ENCODE measurements around the gene H19.

H19 gene

GRCh38 chr11:1982873-1983600, 14.6 kb downstream of the H19 start:
- no peak for DNase-seq (ENCODE audit: low read depth)

- no peak for DNase-seq (ENCODE audit: low read depth)
These were observed 18.0 kb downstream of the H19 start for GRCh38 chr11:1979607-1980006.

DNA sequence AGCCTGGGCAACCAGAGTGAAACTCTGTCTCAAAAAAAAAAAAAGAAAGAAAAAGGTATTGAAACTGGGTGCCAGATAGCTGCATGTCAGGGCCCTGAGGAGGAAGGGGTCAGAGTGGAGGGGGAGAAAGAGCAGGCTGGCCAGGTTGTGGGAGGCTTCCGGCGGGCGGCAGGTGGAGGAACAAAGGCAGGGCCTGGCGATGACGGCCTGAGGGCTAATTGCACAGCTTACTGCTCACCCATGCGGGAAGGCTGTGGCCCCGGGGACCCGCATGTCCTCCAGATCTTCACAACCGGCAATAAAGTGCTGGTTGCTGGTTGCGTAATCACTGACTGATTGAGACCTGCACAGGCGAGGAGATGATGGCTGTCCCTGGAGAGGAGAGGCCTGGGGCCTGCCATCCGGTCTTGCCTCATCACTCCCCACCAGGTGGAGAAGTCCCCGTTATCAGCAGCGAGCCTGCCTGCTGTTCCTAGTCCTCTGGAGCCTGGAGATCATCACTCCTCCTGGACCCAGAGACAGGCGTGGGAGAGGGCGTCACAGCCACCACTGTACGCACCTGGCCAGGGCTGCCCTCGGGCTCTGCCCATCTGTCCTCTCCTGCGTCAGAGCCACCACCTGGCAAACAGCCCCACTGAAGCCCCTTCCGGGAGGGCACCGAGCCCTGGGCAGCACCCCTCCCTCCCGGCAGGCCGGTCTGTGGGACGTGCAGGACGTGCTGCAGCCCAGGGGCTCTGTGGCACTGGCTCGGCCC, 18.7 kb downstream of the H19 start:
- DNase-seq (ENCODE audit: low read depth), result no peak

GRCh38 chr11:1975185-1975584, 22.5 kb downstream of the H19 start:
- DNase-seq (ENCODE audit: low read depth), result no peak

DNA sequence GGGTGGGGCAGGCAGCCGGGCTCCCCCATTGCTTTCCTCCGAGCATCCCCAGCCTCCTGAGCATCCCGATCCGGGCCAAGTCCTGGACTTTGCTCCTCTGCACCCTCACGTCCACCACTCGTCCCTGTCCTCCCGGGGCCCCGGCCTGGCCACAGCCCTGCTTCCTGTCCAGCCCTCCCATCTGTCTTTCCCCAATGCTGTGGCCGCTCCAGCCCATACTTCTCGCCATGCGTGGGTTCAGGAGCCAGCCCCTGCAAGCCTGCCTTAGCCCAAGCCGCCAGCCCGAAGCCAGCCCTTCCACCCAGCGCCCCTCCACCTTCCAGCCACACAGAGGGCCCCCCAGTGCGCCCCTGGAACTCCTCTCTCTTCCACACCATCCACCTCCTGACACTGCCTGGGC, 26.7 kb downstream of the H19 start:
- DNase-seq (ENCODE audit: low read depth), result no peak

GRCh38 chr11:1969776-1970175, 27.9 kb downstream of the H19 start:
- DNase-seq (ENCODE audit: low read depth), result no peak

- DNase-seq (ENCODE audit: low read depth), result no peak
These were observed 28.6 kb downstream of the H19 start for GRCh38 chr11:1969035-1969434.

- DNase-seq (ENCODE audit: low read depth), result no peak
These were observed 29.1 kb downstream of the H19 start for GRCh38 chr11:1968454-1969002.

DNA sequence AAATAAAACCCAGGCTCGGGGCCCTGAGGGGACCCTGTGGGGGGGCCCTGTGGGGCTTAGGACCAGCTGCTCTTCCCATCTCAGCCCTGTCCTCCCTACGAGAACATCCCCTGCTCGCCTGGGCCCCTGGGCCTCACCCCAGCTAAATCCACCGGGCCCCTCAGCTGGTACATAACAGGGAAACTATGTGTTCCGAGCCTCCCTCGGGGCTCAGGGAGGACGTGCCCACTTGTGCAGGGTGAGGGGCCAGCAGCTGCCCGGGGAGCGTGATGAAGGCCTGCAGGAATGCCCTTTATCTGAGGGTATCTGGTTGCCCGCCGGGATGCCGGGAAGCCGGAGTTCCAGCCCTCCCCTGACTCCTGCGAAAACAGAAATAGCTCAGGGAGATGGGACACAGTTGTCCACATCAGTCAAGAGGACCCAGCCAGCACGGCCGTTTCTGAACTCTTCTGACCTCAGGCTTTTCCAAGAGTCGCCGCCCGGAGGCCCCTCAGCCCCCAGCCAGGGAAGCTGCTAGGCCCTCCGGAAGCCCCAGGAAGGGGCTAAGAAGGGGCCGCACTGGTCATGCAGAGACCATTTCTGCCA, 29.9 kb downstream of the H19 start:
- no peak for DNase-seq (ENCODE audit: low read depth)

- DNase-seq (ENCODE audit: low read depth), result no peak
These were observed 31.1 kb downstream of the H19 start for GRCh38 chr11:1966531-1966930.

GRCh38 chr11:1964955-1965354, 32.7 kb downstream of the H19 start:
- DNase-seq (ENCODE audit: low read depth), result no peak

GRCh38 chr11:1964348-1964747, 33.3 kb downstream of the H19 start:
- DNase-seq (ENCODE audit: low read depth), result no peak

DNA sequence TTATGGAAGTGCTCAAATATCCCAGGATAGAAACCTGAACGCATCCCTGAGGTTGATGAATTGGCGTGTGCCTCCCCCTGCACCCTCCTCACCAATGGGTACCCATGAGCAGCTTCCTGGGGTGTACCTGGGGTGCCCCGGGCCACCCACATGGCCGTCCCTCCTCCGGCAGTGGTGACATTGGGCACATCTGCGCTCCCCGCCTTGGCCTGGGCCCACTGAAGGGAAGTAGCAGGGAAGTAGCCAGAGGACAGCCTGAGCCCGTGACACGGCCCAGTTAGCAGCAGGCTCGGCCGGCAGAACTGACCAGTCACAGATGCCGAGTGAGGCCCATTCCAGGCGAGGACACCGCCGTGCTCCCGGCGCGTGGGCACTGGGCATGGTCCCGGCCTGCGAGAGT, 33.8 kb downstream of the H19 start:
- no peak for DNase-seq (ENCODE audit: low read depth)

GRCh38 chr11:1959786-1960185, 37.9 kb downstream of the H19 start:
- DNase-seq (ENCODE audit: low read depth), result no peak

DNA sequence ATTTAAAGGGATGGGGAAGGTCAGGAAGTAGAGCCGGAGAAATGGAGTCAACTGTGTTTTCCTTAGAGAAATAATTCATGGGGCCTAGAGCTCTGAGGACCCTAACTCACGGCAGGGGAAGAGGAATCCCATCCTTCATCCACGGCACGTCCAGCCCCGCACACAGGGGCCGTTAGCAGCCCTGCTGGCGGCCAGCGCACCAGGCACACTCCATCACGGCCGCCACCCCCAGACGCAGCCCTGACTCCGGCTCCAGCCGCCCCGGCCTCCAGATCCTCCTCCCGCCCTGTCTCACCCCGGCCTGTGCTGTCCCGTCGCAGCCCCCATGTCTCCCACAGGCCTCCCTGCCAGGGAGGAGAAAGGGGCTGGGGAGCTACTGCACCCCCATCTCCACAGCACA, 39.3 kb downstream of the H19 start:
- DNase-seq (ENCODE audit: low read depth), result no peak

DNA sequence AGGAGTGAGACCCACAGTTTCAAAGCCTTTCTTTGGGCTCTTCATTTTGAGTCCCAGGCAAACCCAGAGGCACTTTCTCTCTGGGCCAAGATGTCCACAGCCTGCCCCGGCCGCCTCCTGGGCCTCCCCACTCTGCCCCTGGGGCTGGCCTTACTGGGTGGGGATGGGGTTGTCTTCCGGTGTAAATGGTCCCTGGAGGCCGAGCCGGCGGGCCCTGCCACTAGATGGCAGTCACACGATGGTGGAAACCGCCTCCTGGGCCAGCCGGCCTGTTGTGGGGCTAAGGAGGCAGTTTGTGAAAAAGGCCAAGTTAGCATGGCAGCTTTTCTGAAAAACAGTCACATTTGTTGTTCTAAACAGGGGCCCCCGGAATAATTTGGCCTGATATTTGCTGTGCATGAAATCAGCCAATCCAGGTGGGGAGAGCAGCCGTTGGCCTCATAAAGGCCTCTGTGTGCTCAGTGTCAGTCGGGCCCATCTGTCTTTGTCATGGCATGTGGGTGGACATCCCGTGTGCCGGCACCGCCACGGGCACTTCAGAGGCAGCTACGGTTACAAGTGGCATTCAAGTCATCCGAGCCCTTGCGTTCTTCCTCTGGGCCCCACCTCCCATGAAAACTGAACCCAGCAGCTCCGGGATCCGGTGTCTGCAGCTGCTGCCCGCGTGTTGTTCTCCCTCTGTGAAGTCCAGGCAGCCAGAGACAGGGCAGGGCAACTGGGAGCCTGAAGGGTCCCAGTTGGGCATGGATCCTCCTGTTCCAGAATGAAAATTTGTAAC, 44.0 kb downstream of the H19 start:
- no peak for DNase-seq (ENCODE audit: low read depth)

GRCh38 chr11:1952806-1953482, 44.7 kb downstream of the H19 start:
- DNase-seq (ENCODE audit: low read depth), result no peak

GRCh38 chr11:1949922-1950321, 47.7 kb downstream of the H19 start:
- DNase-seq (ENCODE audit: low read depth), result no peak

- no peak for DNase-seq (ENCODE audit: low read depth)
These were observed 48.3 kb downstream of the H19 start for GRCh38 chr11:1949302-1949701.

- no peak for DNase-seq (ENCODE audit: low read depth)
These were observed 49.3 kb downstream of the H19 start for GRCh38 chr11:1948389-1948788.

DNA sequence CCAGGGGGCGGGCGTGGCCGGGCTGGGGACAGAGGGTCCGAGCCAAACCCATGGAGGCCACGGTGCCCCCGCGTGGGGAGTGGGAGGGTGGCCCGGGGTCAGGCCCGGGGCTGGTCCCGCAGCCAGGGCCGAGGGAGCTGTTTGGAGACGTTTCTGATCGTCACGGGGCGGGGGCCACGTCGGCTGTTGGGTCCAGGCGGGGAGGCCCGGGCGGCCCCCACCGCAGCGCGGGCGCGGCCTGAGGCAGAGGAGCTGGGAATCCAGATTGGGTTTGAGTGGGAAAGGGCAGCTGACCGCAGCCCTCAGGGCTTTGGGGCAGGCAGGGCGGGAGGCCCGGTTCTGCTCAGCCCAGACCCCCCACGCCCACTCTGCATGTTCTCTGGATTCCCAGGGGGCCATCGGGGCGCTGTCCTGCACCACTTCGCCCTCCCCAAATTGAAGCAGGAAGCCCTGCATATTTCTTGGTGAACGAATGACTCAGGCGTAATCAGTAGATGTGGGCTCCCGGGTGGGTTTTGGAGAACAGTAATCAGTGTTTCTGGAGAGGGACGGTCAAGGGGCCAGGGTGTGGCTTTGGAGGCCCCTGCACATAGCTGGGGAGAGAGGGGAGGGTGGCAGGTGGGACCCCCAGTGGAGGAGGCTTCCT, 49.9 kb downstream of the H19 start:
- no peak for DNase-seq (ENCODE audit: low read depth)

All from stromal cell of bone marrow (primary cell).